GM11168 (cell line): ENCODE measurements around the gene HIVEP2.

Experiments used
- in situ Hi-C: fragments of 300-500 bp; cut with MboI; formaldehyde crosslinking; loops from one replicate; pipeline ENCODE4 v1.12.0; 2022; ENCODE audit warnings: low sequenced_read_pairs; ENCODE audit not compliant: unreplicated experiment

Gene HIVEP2

GRCh38 chr6:142926494-142927270, 18.3 kb downstream of the HIVEP2 start:
- in situ Hi-C loops: no loop called here

GRCh38 chr6:142926177-142926493, 18.8 kb downstream of the HIVEP2 start:
- in situ Hi-C loops: no loop called here

GRCh38 chr6:142925575-142926110, 19.3 kb downstream of the HIVEP2 start:
- in situ Hi-C loops: no loop called here

GRCh38 chr6:142918339-142919042, 26.5 kb downstream of the HIVEP2 start:
- in situ Hi-C loops: no loop called here

GRCh38 chr6:142916881-142917280, 28.1 kb downstream of the HIVEP2 start:
- in situ Hi-C loops: no loop called here

- in situ Hi-C loops: no loop called here
These were observed 29.9 kb downstream of the HIVEP2 start for GRCh38 chr6:142914937-142915697.

- in situ Hi-C loops: no loop called here
These were observed 30.6 kb downstream of the HIVEP2 start for GRCh38 chr6:142914369-142914768.

- in situ Hi-C loops: no loop called here
These were observed 31.4 kb downstream of the HIVEP2 start for GRCh38 chr6:142913511-142914047.

GRCh38 chr6:142913036-142913510, 31.9 kb downstream of the HIVEP2 start:
- in situ Hi-C loops: no loop called here

GRCh38 chr6:142912125-142912524, 32.9 kb downstream of the HIVEP2 start:
- in situ Hi-C loops: no loop called here

GRCh38 chr6:142911430-142911829, 33.5 kb downstream of the HIVEP2 start:
- in situ Hi-C loops: no loop called here

- in situ Hi-C loops: no loop called here
These were observed 35.3 kb downstream of the HIVEP2 start for GRCh38 chr6:142909686-142910085.

GRCh38 chr6:142908235-142908634, 36.7 kb downstream of the HIVEP2 start:
- in situ Hi-C loops: no loop called here

- in situ Hi-C loops: no loop called here
These were observed 37.4 kb downstream of the HIVEP2 start for GRCh38 chr6:142907544-142907943.

GRCh38 chr6:142906945-142907470, 38.0 kb downstream of the HIVEP2 start:
- in situ Hi-C loops: no loop called here

- in situ Hi-C loops: no loop called here
These were observed 41.2 kb downstream of the HIVEP2 start for GRCh38 chr6:142903812-142904211.

GRCh38 chr6:142902636-142903053, 42.3 kb downstream of the HIVEP2 start:
- in situ Hi-C loops: no loop called here

GRCh38 chr6:142901611-142902010, 43.4 kb downstream of the HIVEP2 start:
- in situ Hi-C loops: no loop called here

GRCh38 chr6:142900227-142900971, 44.6 kb downstream of the HIVEP2 start:
- in situ Hi-C loops: no loop called here
